GM19468 (cell line): ENCODE results near the gene CEBPG.

Experiments used
- ATAC-seq: cut with Tn5 transposase; IDR thresholded peaks from one replicate; pipeline ENCODE4 v1.9.1; 2021; ENCODE audit warnings: mild to moderate bottlenecking, moderate library complexity, moderate number of reproducible peaks; ENCODE audit not compliant: unreplicated experiment; ENCODE audit errors: extremely low read depth

CEBPG gene

DNA sequence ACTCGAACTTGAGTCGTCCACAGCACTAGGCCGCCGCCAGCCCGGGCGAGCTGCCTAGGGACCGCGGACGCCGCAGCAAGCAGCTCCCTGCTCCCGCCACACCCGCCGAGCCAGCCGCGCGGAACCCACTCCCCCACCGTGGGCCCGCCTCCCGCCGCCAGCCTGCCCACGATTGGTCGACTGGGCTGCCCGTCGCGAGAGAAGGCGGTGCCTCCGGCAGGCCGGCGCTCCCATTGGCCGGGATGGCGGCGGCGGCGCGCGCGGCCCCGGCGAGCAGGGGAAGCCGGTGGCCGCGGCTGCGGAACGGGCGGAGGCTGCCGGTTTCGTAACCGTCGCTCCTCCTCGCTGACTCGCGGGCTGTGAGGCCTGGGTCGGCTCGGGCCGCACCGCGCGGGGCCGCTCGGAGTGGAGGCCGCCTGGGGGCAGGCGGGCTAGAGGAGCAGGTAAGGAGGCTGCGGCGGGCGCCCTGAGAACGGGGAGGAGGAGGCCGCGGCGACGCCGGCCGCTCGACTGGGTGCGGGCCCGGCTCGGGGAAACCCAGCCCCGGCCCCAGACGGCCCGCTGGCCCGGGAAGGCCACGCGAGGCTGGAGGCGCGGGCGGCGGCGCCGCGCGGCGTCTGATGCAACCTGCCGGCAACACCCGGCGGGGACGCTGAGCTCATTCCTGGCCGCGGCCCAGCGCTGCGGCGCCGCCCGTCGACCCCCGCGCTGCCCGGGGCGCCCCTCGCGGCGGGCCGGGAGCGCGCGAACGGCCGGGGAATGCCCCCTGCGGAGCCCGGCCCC is at the start of gene CEBPG:
CEBPG (plus strand) TSS at position 257 of the 783 bp plus-strand sequence. CDS start 5,531 bp downstream, outside the sequence.
- ATAC-seq, result peak; percentile 86

GRCh38 chr19:33324628-33325027 is 48.9 kb upstream of the CEBPG start:
- ATAC-seq, result no peak

GRCh38 chr19:33325920-33326319 is 47.6 kb upstream of the CEBPG start:
- ATAC-seq, result no peak

DNA sequence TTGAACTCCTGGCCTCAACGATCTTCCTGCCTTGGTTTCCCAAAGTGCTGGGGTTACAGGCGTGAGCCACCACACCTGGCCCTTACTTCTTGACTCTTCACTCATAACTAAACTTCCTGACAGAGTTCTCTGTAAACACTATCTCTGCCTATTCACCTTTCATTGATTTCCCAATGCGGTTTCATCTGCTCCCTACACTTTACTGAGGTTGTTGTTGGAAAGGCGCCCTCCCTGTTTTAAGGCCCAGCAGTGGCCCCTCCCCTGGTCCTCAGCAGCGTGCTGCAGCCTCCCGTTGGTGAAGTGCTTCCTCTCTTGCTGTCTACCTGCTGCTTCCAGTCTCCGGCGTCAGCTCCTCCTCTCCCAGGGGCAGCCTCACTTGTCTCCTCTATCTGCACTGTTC is 44.4 kb upstream of the CEBPG start:
- ATAC-seq, result no peak

DNA sequence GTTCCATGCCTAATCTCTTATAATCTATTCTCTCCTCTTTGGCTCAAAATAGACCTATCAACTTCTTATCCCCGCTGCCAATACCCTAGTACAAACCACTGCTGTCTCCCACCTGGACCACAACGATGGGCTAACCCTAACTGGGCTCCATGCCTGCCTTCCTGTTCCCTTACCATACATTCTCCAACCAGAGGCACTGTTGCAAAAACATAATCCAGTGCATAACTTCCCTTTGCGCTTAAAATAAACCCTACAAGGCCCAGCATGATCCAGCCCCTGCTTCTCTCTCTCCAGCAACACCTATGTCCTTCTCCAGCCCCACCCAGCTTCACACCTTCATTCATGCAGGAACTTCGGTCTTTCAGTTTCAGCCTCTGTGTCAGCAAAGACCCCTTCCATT is 43.8 kb upstream of the CEBPG start:
- no peak for ATAC-seq

- ATAC-seq, result no peak
These were observed 41.3 kb upstream of the CEBPG start for GRCh38 chr19:33332248-33332647.

DNA sequence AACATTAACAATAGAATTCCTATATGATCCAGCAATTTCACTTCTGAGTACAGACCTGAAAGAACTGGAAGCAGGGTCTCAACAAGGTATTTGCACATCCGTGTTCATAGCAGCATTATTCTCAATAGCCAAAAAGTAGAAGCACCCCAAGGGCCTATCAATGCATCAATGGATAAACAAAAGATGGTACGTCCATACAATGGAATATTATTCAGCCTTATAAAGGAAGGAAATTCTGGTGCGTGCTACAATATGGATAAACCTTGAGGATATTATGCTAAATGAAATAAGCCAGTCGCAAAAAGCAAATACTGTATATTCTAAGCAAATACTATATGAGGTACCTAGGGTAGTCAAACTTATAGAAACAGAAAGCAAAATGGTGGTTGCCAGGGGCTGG is 40.4 kb upstream of the CEBPG start:
- ATAC-seq, result no peak

DNA sequence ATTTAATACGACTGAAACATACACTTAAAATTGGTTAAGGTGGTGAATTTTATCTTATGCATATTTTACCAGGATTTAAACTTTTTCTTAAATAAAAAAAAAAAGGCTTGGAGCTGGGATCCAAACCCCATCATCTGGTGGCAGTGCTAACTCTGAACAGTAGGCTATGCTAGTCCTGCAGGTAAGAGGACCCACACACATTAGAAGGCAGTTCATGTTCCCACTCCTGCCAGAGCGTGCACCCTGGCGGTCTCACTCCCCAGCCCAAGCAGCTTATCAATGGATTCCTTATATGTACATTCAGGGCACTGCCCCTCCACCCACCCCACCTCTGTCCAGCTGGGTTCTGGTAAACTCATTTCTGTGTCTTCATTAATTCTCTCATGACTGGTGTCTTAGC is 39.9 kb upstream of the CEBPG start:
- no peak for ATAC-seq

GRCh38 chr19:33334271-33334670 is 39.2 kb upstream of the CEBPG start:
- no peak for ATAC-seq

DNA sequence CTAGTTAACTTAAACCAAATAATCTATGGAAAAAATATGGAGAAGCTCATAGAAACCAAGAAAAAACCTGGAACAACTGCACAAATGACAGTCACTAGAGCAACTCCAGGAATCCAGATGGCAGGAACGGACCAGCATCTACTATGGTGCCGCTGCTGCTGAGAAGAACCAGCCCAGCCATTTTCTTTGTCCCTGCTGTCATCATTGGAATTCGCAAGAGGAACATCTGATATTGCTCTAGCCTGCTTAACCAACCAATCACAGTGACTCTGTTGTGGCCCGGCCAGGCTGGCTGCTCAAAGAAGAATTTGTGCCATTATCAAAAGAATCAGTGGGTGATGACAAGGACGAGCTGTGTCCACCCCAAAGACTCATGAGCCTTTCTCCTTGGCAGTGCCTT is 38.1 kb upstream of the CEBPG start:
- no peak for ATAC-seq

- no peak for ATAC-seq
These were observed 34.2 kb upstream of the CEBPG start for GRCh38 chr19:33339016-33339984.

DNA sequence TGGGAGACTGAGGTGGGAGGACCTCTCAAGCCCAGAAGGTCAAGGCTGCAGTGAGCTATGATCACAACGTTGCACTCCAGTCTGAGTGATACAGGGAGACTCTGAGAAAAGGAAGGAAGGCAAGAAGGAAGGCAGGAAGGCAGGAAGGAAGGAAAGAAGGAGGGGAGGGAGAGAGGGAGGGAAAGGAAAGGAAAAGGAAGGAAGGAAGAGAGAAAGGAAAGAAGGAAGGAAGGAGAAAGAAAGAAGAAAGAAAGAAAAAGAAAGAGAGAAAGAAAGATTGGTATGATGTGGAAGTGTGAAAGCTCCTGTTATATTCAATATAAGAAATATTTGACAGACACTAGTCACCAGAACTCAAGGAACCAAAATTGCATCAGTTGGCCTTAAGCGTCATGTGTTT is 32.5 kb upstream of the CEBPG start:
- ATAC-seq, result no peak

DNA sequence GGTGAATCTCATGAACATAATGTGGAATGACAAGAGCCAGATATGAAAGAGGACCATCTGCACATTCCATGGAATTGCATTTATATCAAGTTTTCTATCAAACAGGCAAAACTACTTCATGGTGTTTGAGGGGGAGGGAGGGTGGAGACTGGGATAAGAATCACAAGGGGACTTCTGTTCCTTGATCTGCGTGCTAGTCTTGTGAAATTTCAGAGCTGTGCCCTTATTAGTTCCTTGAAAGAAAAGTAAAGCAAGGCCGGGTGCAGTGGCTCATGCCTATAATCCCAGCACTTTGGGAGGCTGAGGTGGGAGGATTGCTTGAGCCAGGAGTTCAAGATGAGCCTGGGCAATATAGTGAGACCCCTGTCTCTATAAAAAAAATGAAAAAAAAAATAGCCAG is 30.2 kb upstream of the CEBPG start:
- ATAC-seq, result no peak

- ATAC-seq, result no peak
These were observed 29.5 kb upstream of the CEBPG start for GRCh38 chr19:33343859-33344572.

DNA sequence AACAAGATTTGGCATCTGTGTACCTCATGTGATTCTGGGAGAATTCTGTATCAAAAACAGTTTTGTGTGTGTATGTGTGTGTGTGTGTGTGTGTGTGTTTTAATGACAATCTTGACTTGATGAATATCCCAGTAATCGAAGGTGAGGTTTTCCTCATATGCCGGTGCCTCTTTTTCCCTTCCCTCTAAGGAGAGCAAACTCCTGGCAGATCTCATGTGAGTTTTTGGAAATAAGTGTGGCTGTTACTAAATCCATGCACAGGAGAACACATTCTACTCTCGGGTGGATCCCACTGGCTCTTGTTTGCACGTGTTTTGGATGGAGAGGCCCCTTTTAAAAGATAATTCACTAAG is 29.0 kb upstream of the CEBPG start:
- no peak for ATAC-seq

DNA sequence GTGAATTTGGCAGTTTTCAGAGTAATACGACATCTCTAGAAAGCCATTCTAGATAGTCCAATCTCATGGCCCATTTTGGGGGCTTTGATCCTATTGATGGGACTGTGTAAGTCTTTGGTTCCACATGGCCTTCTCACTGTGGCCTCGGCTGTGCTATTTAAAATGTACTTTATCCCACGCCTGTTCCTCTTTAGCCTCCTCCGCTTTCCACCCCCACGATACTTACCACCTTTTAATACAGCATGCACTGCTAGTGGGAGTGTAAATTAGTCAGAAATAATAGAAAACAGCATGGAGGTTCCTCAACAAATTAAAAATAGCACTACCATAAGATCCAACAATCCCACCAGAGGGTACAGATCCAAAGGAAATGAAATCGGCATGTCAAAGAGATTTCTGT is 28.3 kb upstream of the CEBPG start:
- ATAC-seq, result no peak

GRCh38 chr19:33346665-33347064 is 26.8 kb upstream of the CEBPG start:
- no peak for ATAC-seq

DNA sequence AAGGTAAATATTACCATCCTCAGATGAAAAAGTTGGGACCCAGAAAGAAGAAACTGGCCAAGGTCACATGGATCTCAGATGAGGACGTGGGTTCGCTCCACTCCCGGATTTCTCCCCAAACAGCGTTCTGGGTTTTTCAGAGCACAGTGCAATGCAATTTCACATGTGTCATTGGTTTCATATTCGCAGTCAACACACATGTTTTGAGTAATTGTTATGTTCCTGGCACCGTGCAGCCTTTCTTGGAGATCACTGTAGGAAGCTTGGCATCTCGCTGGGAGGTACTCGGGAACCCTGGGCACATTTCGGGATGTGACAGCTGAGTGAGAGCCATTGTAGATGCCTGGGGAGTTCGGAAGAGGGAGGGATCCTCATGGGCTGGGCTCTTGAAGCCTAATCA is 26.2 kb upstream of the CEBPG start:
- ATAC-seq, result no peak

- no peak for ATAC-seq
These were observed 25.1 kb upstream of the CEBPG start for GRCh38 chr19:33348301-33349010.
